ENCODE data around the gene RBBP4.
"Not testable (repeated sequence)": the region's sequence is repeated elsewhere in the genome, so short reads cannot be mapped to it uniquely, and the experiment has no call there.

Gene RBBP4

GRCh38 chr1:32650752-32651460 lies at the start of gene RBBP4:
RBBP4 (plus strand) TSS chr1:32651208; CDS start chr1:32651307, 99 bp downstream.
- peak; percentile 97 for DNase-seq

- DNase-seq, result no peak
These were observed 45.1 kb upstream of the RBBP4 start for GRCh38 chr1:32605711-32606424.

- DNase-seq, result no peak
These were observed 44.2 kb upstream of the RBBP4 start for GRCh38 chr1:32606565-32607371.

GRCh38 chr1:32609180-32609579 lies 41.8 kb upstream of the RBBP4 start:
- no peak for DNase-seq

- DNase-seq, result no peak
These were observed 39.2 kb upstream of the RBBP4 start for GRCh38 chr1:32611859-32612188.

- DNase-seq, result peak; percentile 85
These were observed 38.7 kb upstream of the RBBP4 start for GRCh38 chr1:32612189-32612881.

GRCh38 chr1:32613472-32613871 lies 37.5 kb upstream of the RBBP4 start:
- DNase-seq, result no peak

GRCh38 chr1:32618673-32619221 lies 32.3 kb upstream of the RBBP4 start:
- DNase-seq, result no peak

GRCh38 chr1:32619701-32620485 lies 31.1 kb upstream of the RBBP4 start:
- no peak for DNase-seq

- DNase-seq, result no peak
These were observed 28.8 kb upstream of the RBBP4 start for GRCh38 chr1:32622205-32622604.

GRCh38 chr1:32622806-32623681 lies 28.0 kb upstream of the RBBP4 start:
- no peak for DNase-seq

GRCh38 chr1:32623775-32624174 lies 27.2 kb upstream of the RBBP4 start:
- DNase-seq, result no peak

- DNase-seq, result no peak
These were observed 24.8 kb upstream of the RBBP4 start for GRCh38 chr1:32626176-32626575.

- DNase-seq, result no peak
These were observed 23.3 kb upstream of the RBBP4 start for GRCh38 chr1:32627596-32628162.

- DNase-seq, result not testable (repeated sequence)
These were observed 20.8 kb upstream of the RBBP4 start for GRCh38 chr1:32630173-32630572.

GRCh38 chr1:32632829-32633228 lies 18.2 kb upstream of the RBBP4 start:
- no peak for DNase-seq

- no peak for DNase-seq
These were observed 15.3 kb upstream of the RBBP4 start for GRCh38 chr1:32635508-32636277.

GRCh38 chr1:32636914-32637645 lies 13.9 kb upstream of the RBBP4 start:
- DNase-seq, result no peak

- no peak for DNase-seq
These were observed 11.4 kb upstream of the RBBP4 start for GRCh38 chr1:32639489-32640075.

Measured in DMS79 treated with DMSO at 0.1 percent for 48 hours (cell line).